Measurements from ENCODE around the gene ANKRD33B.

GRCh38 chr5:10582512-10582897 lies 18.6 kb downstream of the ANKRD33B start:
- TF ChIP-seq SUZ12 (IDR thresholded peaks at IDR 0.05; ENCODE audit: extremely low read depth, insufficient read depth, insufficient read length), result no peak
- TF ChIP-seq YY1 (IDR thresholded peaks at IDR 0.05; ENCODE audit: insufficient read depth, insufficient read length), result no peak
- TF ChIP-seq ZNF274 (IDR thresholded peaks at IDR 0.05; ENCODE audit: low read depth, low read length), result no peak

Measured in NT2/D1 (cell line).